Stimulated activated CD4-positive, alpha-beta T cell treated with anti-CD3 and anti-CD28 coated beads, Interleukin-15, amount 100 ng/mL, for 48 hours (primary cell): Measurements from ENCODE around the gene NUP98.

Experiments
- DNase-seq, 2 donors: peaks; one replicate each; pipeline ENCODE4 v3.0.0-alpha.2; 2020; ENCODE audit warnings: low read depth in 2 of 2

The NUP98 gene

DNA sequence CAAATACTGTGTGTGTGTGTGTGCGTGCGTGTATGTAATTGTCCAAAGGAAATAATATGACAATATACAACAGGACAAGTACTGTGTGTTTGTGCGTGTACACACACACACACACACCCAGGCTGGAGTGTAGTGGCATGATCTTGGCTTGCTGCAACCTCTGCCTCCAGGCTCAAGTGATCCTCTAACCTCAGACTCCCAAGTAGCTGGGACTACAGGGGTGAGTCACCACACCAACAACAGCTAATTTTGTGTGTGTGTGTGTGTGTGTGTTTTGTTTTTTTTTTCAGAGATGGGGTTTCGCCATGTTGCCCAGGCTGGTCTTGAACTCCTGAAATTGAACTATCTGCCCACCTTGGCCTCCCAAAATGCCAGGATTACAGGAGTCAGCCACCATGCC lies 61.5 kb downstream of the NUP98 start:
- no peak for DNase-seq

DNA sequence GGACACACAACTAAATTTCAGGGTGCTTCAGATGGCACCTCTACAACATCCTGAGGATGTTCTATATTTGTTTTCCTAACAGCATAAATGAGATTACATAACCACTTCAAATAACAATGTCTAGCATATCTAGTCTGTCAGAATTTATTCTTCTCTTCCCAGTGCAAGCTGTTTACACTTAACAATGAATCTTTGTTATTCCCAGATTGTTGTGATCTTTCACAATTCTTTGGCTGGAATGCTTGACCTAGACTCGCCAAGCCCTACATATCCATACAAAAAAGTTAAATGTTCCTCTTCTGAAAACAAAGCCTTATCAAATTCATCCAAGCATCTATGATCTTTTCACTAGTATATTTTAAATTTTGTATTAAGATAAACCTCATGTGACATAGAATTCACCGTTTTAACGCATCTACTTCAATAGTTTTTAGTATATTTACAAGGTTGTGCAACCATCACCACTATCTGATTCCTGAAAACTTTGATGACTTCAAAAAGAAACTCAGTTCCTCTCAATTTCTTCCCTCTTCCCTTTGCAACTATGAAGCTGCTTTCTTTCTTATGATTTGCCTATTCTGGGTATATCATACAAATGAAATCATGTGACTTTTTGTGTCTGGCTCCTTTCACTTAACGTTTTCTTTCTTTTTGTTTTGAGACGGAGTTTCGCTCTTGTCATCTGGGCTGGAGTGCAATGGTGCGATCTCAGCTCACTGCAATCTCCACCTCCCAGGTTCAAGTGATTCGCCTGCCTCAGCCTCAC lies 64.5 kb downstream of the NUP98 start:
- no peak for DNase-seq

DNA sequence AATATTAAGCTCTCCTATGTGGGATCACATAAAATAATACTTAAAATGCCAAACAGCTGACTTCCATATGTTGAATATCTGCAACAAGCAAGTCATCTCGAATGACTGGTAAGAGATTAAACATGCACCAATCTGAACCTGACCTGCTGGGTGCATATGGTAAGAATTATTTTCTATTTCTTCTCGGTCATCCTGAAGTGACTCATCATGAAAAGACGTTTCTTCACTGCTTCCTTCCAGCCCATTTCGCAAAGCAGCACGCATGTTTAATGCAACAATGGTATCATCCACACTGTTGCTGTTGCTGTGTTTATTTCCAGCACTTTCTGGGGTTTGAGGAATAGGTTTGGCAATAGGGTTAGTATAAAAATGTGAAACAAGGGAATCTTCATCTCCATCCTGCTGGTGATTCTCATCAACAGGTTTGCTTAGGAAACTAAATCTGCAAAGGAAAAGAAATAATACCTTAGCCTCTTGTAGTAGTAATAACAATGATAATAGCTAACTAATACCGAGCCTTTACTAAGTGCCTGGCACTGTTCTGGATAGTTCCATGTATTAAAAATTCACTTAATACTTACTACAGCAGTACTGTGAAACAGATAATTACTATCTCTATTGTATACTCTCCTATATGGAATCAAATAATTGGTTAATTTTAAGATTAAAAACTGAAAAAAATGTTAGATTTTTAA lies 74.2 kb downstream of the NUP98 start:
- no peak for DNase-seq

DNA sequence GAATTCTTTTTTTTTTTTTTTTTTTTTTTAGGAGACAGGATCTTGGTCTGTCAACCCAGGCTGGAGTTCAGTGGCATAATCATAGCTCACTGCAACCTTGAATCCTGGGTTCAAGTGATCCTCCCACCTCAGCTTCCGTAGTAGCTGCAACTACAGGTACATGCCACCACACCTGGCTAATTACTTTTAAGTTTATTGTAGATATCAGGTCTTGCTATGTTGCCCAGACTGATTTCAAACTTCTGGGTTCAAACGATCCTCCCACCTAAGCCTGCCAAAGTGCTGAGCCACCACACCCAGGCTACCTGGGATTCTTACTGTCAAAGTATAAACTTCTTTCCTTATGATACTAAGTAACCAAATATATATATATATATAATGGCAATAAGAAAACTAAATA lies 75.3 kb downstream of the NUP98 start:
- no peak for DNase-seq

DNA sequence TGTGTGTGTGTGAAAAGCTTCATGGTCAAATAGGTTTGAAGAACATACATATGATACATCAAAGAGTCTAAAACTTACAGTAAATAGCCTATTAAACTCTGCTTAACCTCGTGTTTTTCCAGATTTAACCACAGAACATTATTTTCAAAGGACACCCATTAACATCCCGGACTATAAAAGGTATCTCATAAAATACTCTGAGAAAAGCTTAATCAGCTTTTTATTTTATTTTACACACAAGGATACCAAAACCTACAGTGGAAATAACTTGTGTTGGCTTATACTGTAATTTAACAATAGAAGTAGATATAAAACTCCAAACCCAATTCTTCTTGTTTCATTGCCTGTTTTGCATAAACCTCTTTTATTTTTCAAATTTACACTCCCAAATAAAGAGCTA lies 76.4 kb downstream of the NUP98 start:
- no peak for DNase-seq

DNA sequence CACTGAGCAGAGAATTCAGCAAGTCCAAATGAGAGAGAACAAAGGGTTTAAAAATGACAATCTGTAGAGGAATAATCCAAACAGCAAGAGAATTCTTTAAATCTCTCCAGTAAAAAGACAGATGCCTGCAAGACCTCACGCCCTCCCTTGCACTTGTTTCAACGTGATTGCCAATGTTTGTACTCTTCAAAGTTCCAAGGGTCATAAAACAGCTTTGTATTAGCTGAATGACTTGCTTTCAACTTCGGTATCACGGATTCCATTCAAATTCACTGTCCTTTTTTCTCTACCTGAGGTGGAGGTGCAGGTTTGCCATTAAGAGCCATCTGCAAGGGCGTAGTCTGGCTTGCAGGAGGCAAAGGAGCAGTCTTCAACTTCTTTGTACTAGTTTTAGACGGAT lies 85.1 kb downstream of the NUP98 start:
- DNase-seq = no peak

DNA sequence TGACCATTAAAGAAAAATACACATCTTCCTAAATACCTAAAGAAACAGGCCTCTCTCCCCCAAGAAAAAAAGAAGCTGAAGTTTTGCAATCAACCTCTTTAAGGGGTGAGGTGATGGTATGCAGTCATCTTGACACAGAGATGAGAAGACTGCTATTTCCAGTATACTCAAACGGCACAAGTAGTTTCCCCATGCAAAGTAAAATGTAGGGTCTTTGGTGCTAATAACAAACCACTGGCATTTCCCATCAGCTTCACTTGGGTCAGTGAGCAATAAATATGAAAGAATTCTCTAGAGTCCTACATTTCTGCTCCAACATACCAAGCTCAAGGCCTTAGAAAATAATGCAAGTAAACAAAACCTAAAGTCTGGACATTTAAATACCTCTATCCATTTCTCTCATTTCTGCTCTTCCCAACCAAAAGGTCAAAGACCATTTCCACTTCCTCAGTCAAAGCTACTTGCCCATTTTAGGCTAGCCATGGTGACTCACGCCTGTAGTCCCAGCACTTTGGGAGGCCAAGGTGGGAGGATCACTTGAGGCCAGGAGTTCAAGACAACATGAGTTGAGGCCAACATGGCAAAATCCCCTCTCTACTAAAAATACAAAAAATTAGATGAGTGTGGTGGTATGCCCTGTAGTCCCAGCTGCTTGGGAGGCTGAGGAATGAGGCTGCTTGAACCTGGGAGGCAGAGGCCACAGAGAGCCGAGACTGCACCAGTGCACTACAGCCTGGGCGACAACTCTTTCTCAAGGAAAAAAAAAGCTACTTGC lies 86.7 kb downstream of the NUP98 start:
- DNase-seq = no peak

DNA sequence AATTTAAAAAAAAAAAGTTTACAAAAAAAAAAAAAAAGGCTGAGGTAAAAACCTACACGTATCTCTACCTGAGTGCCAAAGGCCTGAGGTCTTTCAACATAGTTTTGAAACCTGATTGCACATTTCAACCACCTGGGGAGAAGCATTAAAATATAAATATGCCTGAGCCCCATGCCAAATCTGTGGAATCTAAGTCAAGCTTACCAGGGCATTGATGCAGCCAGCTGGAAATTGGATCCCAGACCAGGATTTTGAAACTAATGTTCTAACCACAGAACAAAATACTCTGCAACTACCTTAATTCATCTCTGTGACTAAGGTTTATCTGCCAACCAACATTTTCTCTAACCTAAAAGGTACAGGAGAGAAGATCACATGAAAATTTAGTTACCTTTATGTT lies 87.4 kb downstream of the NUP98 start:
- no peak for DNase-seq

DNA sequence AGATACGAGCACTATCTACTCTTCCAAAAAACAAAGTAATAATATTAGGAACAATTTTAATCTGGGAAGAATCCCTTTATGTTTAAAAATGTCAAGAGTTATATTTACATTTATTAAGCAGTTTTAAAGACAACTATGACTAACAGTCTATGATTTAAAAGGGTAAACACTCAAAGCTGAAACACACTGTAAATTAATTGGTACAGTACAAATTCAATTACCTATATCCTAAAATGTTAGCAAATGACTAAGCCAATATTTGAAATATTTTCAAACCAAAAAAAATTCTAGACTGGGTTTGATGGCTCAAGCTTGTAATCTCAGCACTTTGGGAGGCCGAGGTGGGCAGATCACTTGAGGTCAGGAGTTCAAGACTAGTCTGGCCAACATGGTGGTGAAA lies 90.2 kb downstream of the NUP98 start:
- no peak for DNase-seq

DNA sequence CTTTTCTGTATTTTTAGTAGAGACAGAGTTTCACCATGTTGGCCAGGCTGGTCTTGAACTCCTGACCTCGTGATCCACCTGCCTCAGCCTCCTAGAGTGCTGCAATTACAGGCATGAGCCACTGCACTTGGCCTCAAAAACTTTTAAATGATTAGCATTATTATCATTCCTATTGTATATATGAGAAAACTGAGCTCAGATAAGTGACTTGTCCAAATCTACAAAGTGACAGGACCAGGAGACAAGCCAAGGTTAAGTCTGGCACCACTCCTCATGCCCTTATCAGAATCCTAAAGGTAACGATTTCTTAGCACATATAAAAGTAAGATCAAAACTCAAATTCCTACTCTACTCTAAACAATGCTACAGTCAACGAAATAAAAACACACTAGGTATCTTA lies 94.0 kb downstream of the NUP98 start:
- DNase-seq = no peak

DNA sequence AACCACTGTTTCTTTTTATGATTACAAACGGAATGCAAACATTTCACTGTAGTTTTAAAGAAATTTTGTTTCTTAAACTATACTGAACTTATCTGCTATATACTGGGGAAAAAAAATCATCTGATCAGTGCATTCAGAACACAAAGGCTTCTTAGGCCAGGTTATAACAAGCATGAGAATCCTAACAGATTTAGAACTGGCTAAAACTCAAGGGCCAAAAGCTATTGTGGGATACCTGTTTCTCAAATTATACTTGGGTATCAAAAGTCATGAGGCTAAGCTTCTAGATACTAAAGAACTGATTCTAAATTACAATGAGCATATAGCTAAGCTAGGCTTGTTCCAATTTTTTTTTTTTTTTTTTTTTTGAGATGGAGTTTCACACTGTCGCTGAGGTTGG lies 96.4 kb downstream of the NUP98 start:
- no peak for DNase-seq

DNA sequence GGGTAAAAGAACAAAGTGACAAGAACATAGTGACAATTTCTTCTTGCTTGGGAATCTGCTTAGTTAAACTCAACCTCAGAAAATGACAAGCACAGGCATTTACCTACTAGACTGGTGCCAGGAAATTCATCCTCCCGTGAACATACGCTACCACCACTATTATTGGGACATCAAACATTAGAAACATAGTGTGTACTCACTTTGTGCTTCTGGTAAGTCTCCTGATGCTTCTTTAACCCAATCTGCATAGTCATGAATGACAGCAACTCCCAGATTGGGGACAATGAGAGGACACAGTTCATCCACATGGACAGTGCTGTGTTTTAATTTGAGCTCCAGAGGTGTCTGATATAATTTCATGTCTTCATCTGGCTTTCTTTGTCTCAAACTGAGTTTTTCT lies 96.9 kb downstream of the NUP98 start:
- DNase-seq = no peak

DNA sequence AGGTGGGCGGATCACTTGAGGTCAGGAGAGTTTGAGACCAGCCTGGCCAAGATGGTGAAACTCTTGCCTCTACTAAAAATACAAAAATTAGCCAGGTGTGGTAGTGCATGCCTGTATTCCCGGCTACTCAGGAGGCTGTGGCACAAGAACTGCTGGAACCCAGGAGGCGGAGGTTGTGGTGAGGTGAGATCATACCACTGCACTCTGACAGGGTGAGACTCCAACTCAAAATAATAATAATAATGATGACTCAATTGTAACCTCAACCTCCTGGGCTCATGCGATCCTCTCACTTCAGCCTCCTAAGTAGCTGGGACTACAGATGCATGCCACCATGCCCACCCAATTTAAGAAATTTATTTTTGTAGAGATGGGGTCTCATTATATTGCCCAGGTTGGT lies 110.6 kb downstream of the NUP98 start:
- DNase-seq = no peak

DNA sequence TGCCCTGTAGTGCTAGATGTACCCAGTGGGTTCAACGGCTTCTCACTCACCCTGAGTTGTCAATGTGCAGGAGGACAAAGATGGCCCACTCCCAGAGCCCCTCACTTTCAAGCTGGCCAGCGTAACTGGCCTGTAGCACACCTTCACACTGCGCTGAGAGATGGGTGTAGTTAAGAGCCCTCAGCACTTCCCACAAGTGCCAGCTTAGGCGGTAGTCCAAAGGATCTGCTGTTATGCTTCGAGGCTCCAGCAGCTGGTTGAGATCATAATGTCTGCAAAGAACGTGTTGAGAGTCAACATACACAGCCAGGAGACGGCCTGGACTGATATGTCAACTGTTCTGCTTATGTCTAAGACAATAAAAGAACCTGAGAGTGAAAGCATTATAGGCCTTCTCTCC lies 111.4 kb downstream of the NUP98 start:
- no peak for DNase-seq

DNA sequence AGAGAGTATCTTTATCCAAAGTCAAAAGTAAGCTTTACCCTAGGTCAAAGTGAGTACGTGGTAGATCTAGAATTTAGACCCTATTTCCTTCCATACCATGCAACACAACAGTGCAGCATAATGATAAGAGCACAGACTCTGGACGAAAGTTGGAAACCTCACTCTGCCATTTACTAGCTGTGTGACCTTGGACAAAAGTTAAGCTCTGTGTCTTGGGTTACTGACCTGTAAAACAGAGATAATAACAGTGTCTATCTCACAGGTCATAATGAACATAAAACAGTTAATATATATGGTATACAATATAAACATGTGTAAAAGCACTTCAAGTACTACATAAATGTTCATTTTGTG lies 112.6 kb downstream of the NUP98 start:
- DNase-seq = no peak

DNA sequence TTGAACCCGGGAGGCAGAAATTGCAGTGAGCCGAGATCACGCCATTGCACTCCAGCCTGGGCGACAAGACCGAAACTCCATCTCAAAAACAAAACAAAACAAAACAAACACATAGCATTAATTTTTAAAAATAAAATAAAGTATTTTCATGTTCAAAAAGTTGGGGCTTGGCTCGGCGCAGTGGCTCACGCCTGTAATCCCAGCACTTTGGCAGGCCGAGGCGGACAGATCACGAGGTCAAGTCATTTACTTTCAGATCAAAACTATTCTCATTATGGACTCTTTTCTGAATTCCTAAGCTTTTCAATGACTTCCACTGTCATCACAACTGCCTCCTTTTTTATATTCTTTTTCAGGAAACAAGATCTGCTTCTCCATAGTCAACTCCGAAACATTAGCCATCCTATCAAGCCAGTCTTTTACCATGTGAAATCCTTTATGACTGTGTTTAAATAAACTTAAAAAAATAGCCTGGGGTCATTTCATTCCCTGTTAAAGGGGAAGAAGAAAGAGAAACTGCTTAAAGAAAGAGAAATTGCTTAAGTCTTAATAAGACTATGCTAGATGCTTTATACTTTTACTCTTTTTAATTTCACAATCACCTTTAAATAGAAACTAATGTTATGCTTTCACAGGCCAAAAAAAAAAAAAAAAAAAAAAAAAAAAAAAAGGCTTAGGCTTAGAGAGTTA lies 113.1 kb downstream of the NUP98 start:
- no peak for DNase-seq

DNA sequence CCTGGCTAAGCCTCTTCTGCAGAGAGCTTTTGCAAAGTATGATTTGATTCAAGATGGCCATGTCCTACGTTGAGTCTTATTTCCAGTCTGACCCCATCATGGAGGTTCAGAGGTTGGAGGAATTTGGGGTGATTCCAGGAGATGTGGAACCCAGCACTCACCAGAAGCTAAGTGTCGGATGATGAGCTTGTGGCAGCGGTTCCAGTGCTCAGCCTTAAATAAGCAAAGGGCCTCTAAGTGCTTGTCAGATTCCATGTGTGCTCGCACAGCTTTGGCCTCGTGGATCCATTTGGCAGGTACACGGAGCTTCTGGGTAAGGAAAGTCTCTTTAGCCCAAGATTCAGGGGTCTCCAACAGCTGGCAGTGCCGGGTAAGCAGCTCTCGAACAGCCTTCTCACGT lies 114.3 kb downstream of the NUP98 start:
- no peak for DNase-seq

DNA sequence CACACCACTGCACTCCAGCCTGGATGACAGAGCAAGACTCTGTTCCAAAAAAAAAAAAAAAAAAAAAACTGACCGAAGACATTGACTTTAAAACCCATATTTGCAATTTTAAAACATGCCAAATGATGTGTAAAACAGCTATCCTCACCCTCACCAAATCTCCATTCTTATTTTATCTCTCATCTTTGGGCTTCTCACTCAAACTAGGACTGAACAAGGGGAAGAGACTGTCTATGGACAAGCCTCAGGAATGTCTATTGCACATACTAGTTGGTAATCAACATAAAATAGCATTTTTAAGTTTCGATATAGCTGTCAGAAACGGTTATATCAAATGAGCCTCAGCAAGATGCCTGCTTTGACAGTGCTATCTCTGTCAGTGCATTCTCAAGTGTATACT lies 118.3 kb downstream of the NUP98 start:
- DNase-seq = no peak

DNA sequence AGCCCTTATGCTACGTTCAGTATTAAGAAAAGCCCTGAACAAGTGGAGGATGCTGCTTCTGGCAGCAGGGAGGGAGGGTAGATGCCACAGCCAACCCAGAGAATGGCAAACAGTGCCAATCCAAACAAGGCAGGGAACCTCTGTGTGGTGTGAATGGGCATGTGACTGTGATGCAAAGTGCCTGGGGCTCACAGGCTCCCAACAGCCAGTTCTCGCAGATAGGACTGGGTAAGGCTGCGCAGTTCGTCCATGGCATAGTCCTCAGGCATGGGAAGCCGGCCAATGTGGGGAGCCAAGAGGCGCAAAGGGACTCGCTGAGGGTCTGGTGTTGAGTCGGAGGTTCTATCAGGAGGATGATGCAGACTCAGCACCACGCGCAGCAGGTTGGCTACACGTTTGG lies 121.4 kb downstream of the NUP98 start:
- no peak for DNase-seq

DNA sequence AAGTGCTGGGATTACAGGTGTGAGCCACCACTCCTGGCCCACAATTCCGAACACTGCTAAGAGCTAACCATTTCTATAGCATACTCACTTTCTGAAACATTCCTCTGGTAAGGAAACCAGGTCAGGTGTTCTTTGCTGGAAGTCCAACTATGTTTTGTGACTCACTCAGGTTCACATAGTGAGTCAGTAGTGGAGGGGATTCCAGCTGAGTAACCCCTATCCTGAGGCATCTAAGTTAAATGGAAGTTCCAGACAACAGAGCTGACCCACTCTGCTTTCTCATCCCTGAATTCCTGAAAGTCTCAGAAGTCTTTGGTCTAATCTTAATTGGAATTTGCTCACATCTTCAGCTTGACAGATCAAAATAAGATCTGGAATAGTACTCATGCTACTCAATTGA lies 123.2 kb downstream of the NUP98 start:
- DNase-seq = no peak

DNA sequence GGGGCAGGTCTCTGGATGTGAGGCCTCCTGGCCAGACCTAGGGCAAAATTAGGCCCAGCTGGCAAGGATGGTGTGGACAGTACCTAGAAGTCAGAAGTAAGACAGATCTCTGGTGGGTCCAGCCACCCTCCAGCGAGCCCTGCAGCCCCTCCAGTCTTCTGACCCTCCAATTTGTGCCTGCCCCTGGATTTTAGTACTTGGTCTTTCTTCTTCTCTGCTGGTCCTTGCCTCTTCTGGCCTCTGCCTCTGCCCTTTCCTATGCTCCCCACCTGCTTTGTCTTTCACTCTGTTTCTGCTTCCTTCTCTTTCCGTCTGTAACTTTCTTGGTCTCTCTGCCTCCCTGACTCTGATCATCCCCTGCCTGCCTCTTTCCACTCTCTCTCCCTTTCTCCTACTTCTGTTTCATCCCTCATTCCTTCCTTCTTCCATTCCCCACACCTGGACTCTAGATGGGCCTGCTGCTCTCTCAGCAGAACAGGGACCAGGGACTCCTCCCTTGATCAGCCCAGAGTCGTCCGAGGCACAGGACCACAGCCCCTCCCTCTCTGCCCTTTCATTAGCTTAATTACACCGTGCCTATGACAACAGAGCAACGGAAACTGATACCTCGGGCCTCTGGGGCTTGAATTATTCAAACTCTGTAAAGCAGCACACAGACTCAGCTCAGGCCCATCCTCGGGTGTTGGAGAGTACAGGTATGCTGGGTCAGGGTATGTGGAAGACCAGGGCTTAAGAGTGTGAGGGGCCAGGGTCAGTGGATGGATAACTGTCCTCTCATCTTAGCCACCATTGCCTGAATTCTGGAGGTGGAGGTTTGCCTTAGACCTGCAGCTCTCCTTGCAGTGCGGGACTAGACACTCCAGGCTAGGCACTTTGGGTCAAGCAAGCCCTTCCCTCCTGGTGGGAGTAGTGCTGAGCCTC lies 125.8 kb downstream of the NUP98 start, which contains the start of gene CHRNA10:
Gene CHRNA10, minus strand, starts transcription at position 51 of the 921 bp plus-strand sequence. CDS start 72 bp downstream, outside the sequence.
- DNase-seq = no peak
